ENCODE results near the gene LMNTD2. TPM values are rescaled to one million over a fixed set of nuclear protein-coding genes. Genes with fewer than 3 reads are reported as not detected.
A peak's percentile ranks its signal among the peaks of the same experiment; 100 is the strongest.
"Not testable (repeated sequence)": the region's sequence is repeated elsewhere in the genome, so short reads cannot be mapped to it uniquely, and the experiment has no call there.

The LMNTD2 gene
- total RNA-seq, 2 donors from 2014 or later: 8.5 to 13.3 TPM

- H3K4me1 ChIP-seq (ENCODE audit: control insufficient read depth, insufficient read depth, low read length): no peaks in the 10 kb centered on the region
- no peak overlapping the region for H3K9ac ChIP-seq (ENCODE audit: extremely low read depth, low read length, poor library complexity, severe bottlenecking)
- WGBS, 2 experiments (ENCODE audit: insufficient coverage in 1 of 2, insufficient read length in 1 of 2): 91 to 98% methylated on average over 7 to 10 of the region's 10 CpGs
- TF ChIP-seq, protein P1, sequence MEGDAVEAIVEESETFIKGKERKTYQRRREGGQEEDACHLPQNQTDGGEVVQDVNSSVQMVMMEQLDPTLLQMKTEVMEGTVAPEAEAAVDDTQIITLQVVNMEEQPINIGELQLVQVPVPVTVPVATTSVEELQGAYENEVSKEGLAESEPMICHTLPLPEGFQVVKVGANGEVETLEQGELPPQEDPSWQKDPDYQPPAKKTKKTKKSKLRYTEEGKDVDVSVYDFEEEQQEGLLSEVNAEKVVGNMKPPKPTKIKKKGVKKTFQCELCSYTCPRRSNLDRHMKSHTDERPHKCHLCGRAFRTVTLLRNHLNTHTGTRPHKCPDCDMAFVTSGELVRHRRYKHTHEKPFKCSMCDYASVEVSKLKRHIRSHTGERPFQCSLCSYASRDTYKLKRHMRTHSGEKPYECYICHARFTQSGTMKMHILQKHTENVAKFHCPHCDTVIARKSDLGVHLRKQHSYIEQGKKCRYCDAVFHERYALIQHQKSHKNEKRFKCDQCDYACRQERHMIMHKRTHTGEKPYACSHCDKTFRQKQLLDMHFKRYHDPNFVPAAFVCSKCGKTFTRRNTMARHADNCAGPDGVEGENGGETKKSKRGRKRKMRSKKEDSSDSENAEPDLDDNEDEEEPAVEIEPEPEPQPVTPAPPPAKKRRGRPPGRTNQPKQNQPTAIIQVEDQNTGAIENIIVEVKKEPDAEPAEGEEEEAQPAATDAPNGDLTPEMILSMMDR (conservative IDR thresholded peaks at IDR 0.05): no peak
- no peak for DNase-seq
- Mint-ChIP-seq H3K4me1 (no peaks in the 10 kb centered on the region), H3K9me3 (peaks cover 35% of the 10 kb centered on the region), H3K27ac (no peak overlapping the region), H3K36me3 (ENCODE audit: low read depth) (peaks cover 11% of the 10 kb centered on the region), H3K27me3 (ENCODE audit: insufficient read depth) (peaks cover 4% of the 10 kb centered on the region), H3K4me3 (no peak overlapping the region)
- no peak overlapping the region for H3K27ac ChIP-seq (ENCODE audit: low read depth, low read length)
- H3K36me3 ChIP-seq (ENCODE audit: control insufficient read depth, insufficient read depth, low read length): no peaks in the 10 kb centered on the region
- no peak overlapping the region for H3K4me3 ChIP-seq (ENCODE audit: low read length)
- no peaks in the 10 kb centered on the region for H3K27me3 ChIP-seq (ENCODE audit: control insufficient read depth, insufficient read depth, low read length, poor library complexity, severe bottlenecking)
- H3K9me3 ChIP-seq (ENCODE audit: control insufficient read depth, low read length): peaks cover 11% of the 10 kb centered on the region
Measured at GRCh38 chr11:521177-521688, 39.3 kb downstream of the LMNTD2 start.

- no peaks in the 10 kb centered on the region for H3K27me3 ChIP-seq (ENCODE audit: control insufficient read depth, insufficient read depth, low read length, poor library complexity, severe bottlenecking)
- H3K36me3 ChIP-seq (ENCODE audit: control insufficient read depth, insufficient read depth, low read length): no peaks in the 10 kb centered on the region
- no peak overlapping the region for H3K4me3 ChIP-seq (ENCODE audit: low read length)
- H3K36me3 Mint-ChIP-seq (ENCODE audit: low read depth): peaks cover 16% of the 10 kb centered on the region
- DNase-seq: no peak
- no peaks in the 10 kb centered on the region for H3K4me1 Mint-ChIP-seq
- TF ChIP-seq, protein P1 (conservative IDR thresholded peaks at IDR 0.05): peak; percentile 52
- no peak overlapping the region for H3K4me3 Mint-ChIP-seq
- peaks cover 40% of the 10 kb centered on the region for H3K9me3 Mint-ChIP-seq
- H3K27ac ChIP-seq (ENCODE audit: low read depth, low read length): no peak overlapping the region
- peaks cover 15% of the 10 kb centered on the region for H3K9me3 ChIP-seq (ENCODE audit: control insufficient read depth, low read length)
- no peak overlapping the region for H3K27ac Mint-ChIP-seq
- H3K27me3 Mint-ChIP-seq (ENCODE audit: insufficient read depth): peaks cover 4% of the 10 kb centered on the region
- no peaks in the 10 kb centered on the region for H3K4me1 ChIP-seq (ENCODE audit: control insufficient read depth, insufficient read depth, low read length)
- H3K9ac ChIP-seq (ENCODE audit: extremely low read depth, low read length, poor library complexity, severe bottlenecking): no peak overlapping the region
- 92 to 96% methylated on average over 35 to 39 of the region's 39 CpGs for WGBS, 2 experiments (ENCODE audit: insufficient coverage in 1 of 2, insufficient read length in 1 of 2)
Measured at GRCh38 chr11:520428-521176, 39.9 kb downstream of the LMNTD2 start.

DNA sequence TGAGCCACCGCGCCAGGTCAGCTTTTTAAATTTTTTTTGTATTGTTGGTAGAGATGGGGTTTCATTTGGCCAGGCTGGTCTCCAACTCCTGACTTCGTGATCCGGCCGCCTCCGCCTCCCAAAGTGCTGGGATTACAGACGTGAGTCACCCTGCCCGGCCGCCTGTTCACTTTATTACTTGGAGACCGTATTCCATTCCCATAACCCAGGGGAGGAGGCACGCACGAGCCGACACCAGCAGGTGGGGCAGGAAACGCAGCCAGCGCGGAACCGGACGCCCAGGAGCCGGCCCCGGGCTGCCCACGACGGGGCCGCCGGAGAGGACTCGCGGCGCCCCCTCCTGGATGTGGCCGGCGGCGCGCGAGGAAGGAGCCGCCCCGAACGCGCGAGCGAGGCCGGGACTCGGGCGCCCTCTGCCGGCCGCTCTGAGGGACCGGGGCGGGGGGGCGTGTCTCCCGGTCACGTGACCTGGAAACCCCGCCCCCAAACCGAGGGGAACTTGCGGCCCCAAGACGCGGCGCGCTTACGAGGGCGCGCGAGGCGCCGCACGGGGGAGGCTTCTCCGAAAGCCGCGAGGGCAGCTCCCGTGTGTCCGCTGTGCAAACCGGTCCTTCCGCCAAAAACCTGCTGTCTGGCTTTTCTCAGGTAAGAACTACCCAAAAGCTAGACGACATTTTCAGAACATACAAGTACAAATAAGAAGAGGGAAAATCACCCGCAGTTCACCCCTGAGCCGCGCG lies 41.9 kb downstream of the LMNTD2 start:
- H3K27ac Mint-ChIP-seq: no peak overlapping the region
- WGBS, 2 experiments (ENCODE audit: insufficient coverage in 1 of 2, insufficient read length in 1 of 2): 35 to 58% methylated on average over 38 to 74 of the region's 74 CpGs
- H3K4me1 ChIP-seq (ENCODE audit: control insufficient read depth, insufficient read depth, low read length): no peaks in the 10 kb centered on the region
- H3K9me3 Mint-ChIP-seq: peaks cover 37% of the 10 kb centered on the region
- H3K36me3 ChIP-seq (ENCODE audit: control insufficient read depth, insufficient read depth, low read length): peaks cover 10% of the 10 kb centered on the region
- TF ChIP-seq, protein P1 (conservative IDR thresholded peaks at IDR 0.05): peak; percentile 100
- DNase-seq: peak; percentile 92
- no peak overlapping the region for H3K4me3 Mint-ChIP-seq
- no peak overlapping the region for H3K27ac ChIP-seq (ENCODE audit: low read depth, low read length)
- peaks cover 28% of the 10 kb centered on the region for H3K36me3 Mint-ChIP-seq (ENCODE audit: low read depth)
- peak overlapping the region; percentile 56 for H3K4me3 ChIP-seq (ENCODE audit: low read length)
- H3K4me1 Mint-ChIP-seq: no peaks in the 10 kb centered on the region
- H3K27me3 Mint-ChIP-seq (ENCODE audit: insufficient read depth): peaks cover 4% of the 10 kb centered on the region
- H3K9ac ChIP-seq (ENCODE audit: extremely low read depth, low read length, poor library complexity, severe bottlenecking): no peak overlapping the region
- H3K9me3 ChIP-seq (ENCODE audit: control insufficient read depth, low read length): peaks cover 15% of the 10 kb centered on the region
- H3K27me3 ChIP-seq (ENCODE audit: control insufficient read depth, insufficient read depth, low read length, poor library complexity, severe bottlenecking): no peaks in the 10 kb centered on the region

- H3K4me3 ChIP-seq (ENCODE audit: low read length); H3K4me1 Mint-ChIP-seq; H3K36me3 ChIP-seq (ENCODE audit: control insufficient read depth, insufficient read depth, low read length); H3K27ac Mint-ChIP-seq; H3K4me1 ChIP-seq (ENCODE audit: control insufficient read depth, insufficient read depth, low read length); H3K27ac ChIP-seq (ENCODE audit: low read depth, low read length); H3K4me3 Mint-ChIP-seq; H3K27me3 Mint-ChIP-seq (ENCODE audit: insufficient read depth); DNase-seq; H3K9ac ChIP-seq (ENCODE audit: extremely low read depth, low read length, poor library complexity, severe bottlenecking); H3K27me3 ChIP-seq (ENCODE audit: control insufficient read depth, insufficient read depth, low read length, poor library complexity, severe bottlenecking): not testable (repeated sequence)
- Mint-ChIP-seq H3K36me3 (ENCODE audit: low read depth) (peaks cover 39% of the 10 kb centered on the region), H3K9me3 (peaks cover 37% of the 10 kb centered on the region)
- 95 to 97% methylated on average over 20 to 43 of the region's 43 CpGs for WGBS, 2 experiments (ENCODE audit: insufficient coverage in 1 of 2, insufficient read length in 1 of 2)
- peaks cover 15% of the 10 kb centered on the region for H3K9me3 ChIP-seq (ENCODE audit: control insufficient read depth, low read length)
Measured at GRCh38 chr11:516918-517685, 43.4 kb downstream of the LMNTD2 start.

Data from endodermal cell (in vitro differentiated cells).